GM19397 (cell line): ENCODE results near the gene NPHP1.
"Not testable (repeated sequence)": the region's sequence is repeated elsewhere in the genome, so short reads cannot be mapped to it uniquely, and the experiment has no call there.

Experiments used
- ATAC-seq: cut with Tn5 transposase; IDR thresholded peaks from one replicate; pipeline ENCODE4 v1.9.1; 2021; ENCODE audit warnings: mild to moderate bottlenecking, moderate library complexity; ENCODE audit not compliant: unreplicated experiment

The NPHP1 gene

DNA sequence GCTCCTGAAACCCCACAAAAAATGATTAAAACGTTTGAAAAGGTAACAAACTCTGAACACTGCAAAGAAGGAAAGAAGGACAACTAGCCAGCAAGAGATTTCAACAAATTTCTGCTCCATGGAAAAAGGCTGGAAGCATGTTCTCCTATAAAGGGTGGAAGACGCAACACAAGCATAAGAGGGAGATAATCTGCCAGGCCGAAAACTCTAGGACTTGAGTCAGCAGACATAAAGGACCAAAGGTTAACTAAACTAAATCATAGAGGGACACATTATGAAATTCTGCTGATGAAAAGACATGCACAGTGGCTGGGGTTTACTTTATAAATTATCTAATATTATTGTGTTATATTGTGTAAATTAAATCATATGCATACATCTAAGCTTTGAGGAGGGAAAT, 6.8 kb downstream of the NPHP1 start:
- no peak for ATAC-seq

DNA sequence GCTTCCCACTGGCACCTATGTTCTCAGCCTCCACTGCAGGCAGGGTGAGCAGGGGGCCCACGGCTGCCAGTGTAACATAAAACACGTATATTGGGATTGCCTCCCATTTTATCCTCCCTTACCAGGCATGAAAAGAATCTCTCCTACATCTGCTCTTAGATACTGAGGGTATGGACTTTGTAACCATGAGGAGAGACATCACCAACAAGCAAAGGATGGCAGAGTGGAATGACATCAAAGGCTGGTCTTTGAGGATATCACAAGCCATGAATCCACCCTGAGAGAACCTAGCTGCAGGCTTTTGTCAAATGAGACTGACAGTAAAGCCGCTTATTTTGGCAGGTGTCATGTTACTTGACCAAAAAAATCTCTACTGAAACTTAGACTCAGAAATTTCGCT, 7.4 kb downstream of the NPHP1 start:
- no peak for ATAC-seq

DNA sequence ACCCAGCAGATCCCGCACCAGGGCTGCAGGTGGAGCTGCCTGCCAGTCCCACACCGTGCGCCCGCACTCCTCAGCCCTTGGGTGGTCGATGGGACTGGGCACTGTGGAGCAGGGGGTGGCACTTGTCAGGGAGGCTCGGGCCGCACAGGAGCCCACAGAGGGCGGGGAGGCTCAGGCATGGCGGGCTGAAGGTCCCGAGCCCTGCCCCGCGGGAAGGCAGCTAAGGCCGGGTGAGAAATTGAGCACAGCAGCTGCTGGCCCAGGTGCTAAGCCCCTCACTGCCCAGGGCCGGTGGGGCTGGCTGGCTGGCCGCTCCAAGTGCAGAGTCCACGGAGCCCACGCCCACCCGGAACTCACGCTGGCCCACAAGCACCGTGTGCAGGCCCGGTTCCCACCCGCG, 14.6 kb downstream of the NPHP1 start:
- not testable (repeated sequence) for ATAC-seq

- ATAC-seq = no peak
Observed at GRCh38 chr2:110182449-110182848, 22.4 kb downstream of the NPHP1 start.

GRCh38 chr2:110180036-110180435, 24.8 kb downstream of the NPHP1 start:
- no peak for ATAC-seq

DNA sequence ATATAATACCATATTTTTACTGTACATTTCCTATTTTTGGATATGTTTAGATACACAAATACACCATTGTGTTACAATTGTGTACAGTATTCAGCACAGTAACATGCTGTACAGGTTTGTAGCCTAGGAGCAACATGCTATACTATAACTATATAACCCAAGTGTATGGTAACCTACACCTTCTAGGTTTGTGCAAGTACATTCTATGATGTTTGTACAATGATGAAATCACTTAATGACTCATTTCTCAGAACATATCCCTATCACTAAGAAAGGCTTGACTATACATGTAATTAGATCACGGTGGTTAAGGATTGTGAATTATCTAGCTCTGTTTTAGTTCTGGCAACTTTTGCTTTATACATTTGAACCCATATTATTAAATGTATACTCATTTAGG, 31.3 kb downstream of the NPHP1 start:
- no peak for ATAC-seq

DNA sequence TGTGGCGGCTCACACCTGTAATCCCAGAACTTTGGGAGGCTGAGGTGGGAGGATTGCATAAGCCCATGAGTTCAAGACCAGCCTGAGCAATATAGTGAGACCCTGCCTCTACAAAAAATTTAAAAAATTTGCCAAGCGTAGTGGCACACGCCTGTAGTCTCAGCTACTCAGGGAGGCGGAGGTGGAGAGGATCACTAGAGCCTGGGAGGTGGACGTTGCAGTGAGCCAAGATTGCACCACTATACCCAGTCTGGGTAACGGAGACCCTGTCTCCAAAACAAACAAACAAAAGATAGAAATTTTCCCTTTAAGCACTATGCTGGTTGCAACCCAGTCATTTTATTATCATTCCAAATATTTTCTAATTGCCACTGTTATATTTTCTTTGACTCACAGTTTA, 32.3 kb downstream of the NPHP1 start:
- ATAC-seq = no peak

GRCh38 chr2:110170102-110170501, 34.7 kb downstream of the NPHP1 start:
- no peak for ATAC-seq

DNA sequence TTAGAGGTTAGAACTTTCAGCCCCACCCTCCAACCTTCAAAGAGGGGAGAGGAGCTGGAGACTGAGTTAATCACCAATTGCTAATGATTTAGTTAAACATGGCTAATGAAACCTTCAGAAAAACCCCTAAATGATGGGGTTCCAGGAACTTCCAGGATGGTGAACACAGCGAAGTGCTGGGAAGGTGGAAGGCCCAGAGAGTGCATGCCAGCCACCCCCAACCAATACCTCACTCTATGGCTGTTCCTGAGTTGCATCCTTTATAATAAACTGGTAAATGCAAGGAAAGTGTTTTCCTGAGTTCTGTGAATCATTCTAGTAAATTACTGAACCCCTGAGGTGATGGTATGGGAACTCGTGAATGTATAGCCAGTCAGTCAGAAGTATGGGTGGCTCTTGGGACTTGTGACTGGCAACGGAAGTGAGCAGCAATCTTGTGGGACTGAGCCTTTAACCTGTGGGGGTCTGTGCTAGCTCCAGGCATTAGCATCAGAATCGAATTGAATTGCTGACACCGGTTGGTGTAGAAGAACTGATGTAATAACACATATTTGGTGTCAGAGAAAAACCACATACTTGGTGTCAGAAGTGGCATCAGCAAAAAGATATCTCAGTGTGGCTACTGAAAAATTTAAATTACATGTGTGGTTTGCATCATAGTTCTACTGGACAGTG, 37.4 kb downstream of the NPHP1 start:
- no peak for ATAC-seq

GRCh38 chr2:110166266-110166665, 38.5 kb downstream of the NPHP1 start:
- ATAC-seq = no peak

GRCh38 chr2:110157153-110157793, 47.5 kb downstream of the NPHP1 start:
- no peak for ATAC-seq

DNA sequence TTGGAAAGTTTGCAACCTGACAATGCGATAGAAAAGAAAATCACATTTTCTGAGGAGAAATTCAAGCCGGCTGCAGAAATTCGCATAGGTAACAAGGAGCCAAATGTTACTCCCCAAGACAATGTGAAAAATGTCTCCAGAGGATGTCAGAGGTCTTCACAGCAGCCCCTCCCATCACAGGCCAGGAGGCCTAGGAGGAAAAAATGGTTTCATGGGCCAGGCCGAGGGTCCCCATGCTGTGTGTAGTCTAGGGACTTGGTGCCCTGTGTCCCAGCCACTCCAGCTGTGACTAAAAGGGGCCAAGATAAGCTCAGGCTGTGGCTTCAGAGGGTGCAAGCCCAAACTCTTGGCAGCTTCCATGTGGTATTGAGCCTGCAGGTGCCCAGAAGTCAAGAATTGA, 50.0 kb downstream of the NPHP1 start:
- ATAC-seq = not testable (repeated sequence)

DNA sequence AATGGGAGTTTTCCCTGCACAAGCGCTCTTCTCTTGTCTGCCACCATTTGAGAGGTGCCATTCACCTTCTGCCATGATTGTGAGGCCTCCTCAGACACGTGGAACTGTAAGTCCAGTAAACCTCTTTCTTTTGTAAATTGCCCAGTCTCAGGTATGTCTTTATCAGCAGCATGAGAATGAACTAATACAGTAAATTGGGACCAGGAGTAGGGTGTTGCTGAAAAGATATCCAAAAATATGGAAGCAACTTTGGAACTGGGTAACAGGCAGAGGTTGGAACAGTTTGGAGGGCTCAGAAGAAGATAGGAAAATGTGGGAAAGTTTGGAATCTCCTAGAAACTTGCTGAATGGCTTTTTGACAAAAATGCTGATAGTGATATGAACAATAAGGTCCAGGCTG, 50.6 kb downstream of the NPHP1 start:
- not testable (repeated sequence) for ATAC-seq

GRCh38 chr2:110153416-110153815, 51.4 kb downstream of the NPHP1 start:
- no peak for ATAC-seq

- ATAC-seq = no peak
Observed at GRCh38 chr2:110152943-110153342, 51.9 kb downstream of the NPHP1 start.

DNA sequence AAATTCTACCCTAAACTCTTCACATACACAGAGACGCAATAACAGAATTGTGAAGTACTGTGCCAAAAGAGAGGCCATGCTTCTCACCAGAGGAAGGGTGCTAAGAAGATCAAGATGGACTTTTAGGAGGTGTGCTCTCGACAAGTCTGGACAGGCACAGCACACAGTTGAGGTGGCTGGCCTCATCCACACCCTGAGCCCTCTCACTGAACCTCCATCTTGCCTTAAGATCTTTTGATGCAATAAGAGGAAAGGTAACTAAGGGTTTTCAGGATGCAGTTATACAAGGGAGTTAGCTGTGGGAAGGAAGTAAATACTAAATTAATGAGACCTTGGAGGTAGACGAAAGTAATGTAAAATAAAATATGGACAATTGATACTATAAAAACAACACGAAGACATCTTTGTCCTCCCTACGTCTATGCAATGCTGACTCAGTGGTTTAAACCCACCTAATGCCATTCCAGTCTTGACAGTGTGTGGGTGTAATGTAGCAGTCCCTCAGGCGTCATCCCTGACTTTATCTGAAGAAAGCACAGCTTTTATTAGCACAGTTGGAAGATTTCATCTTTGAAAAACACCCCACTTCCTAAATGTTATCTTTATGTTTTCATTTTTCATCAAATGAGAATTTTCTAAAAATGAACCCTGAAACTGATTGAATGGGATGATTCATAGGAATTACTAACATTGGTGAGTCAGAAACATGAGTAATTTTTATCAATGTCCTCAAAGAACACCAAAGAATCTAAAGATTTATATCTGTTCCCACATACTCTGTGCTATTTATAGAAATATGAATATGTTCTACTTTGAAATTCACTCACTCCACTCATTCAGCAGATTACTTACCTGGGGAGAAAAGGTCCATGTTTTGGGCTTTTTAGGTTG, 55.2 kb downstream of the NPHP1 start:
- ATAC-seq = no peak

DNA sequence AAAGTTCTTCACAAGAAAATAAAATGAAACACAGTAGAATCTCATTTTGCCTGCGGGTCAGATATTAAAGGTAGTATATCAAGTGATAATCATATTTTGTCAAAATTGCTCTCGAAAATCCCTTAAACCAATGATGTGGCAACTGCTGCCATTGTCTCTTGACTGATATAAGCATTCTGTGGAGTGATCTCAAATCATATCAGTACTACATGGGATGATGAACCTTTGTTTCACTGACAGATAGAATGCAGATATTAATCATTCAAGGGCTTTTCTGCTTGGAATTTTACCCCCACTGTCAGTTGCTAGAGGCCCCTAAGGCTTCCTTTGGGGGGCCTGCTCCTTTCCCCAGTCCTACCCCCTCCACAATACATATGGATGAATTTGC, 57.9 kb downstream of the NPHP1 start:
- ATAC-seq = no peak

DNA sequence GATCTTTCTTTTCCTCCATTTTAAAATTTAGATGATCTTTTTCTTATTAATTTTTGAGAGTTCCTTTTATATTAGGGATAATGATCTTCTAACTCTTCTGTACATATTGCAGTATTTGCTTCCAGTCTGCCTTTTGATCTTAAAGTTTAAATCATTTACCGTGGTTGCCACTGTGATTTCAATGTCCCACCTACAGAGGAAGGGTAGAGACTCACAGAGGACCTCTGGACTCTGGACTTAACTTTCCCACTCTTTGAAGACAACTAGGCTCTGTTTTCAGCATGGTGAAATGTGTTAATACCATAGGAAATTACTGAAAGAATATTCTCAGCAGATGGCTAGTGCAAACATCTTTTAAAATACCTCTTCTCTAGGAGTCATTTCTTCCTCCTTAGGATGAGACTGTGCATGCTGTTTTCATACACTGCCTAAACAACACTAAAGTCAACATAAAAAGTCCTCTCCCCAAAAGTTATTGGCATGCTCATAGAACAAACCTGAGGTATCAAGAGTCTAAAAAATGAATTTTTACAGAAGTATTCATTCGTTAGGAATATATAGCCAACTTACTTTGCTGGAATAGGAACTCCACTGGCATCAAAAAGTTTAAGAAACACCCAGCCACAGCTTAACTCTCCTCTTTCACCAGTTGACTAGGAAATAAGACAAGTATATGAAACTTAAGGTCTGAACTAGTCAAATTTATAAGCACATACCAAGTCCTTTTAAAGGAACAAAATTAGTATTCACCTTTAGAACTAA, 58.4 kb downstream of the NPHP1 start:
- ATAC-seq = no peak

DNA sequence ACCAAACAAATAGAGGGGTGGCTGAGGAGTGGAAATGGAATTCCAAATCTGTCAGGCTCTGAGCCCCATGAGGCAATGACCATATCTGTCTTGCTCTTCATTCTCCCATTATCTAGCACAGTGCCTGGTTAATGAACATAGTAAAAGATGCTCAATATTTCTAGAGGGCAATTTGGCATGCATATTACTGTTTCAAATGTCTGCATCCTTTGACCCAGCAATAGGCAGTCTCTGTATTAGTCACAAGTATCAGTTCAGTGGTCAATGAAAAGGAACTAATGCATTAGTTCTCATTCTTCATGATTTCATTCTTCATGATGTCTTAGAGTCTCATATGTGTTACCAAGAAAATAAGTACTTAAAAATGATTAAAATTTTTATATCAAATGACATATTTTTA, 60.8 kb downstream of the NPHP1 start:
- no peak for ATAC-seq

DNA sequence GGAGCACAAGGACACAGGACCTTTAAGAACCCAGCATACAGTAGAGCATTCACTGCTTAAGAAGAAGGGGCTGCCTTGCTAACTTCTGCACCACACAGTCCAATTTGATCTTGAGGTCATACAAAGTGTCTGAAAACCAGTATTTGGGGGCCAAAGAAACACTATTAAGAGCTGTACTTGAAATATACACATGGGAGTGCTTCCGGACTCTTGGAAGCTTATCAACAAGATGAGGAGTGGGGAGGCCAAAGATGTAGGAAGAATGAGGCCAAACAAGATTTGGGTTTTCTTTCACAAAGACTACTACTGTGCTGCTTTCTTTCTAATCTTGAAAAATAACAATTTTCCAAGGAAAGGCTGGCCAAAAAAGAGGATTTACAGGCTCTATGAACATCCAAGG, 64.4 kb downstream of the NPHP1 start:
- no peak for ATAC-seq

- no peak for ATAC-seq
Observed at GRCh38 chr2:110134025-110134424, 70.8 kb downstream of the NPHP1 start.
